HG03139 (cell line): ENCODE data around the gene NHSL2.
"Not testable (repeated sequence)": the region's sequence is repeated elsewhere in the genome, so short reads cannot be mapped to it uniquely, and the experiment has no call there.

Source experiments
- ATAC-seq: cut with Tn5 transposase; IDR thresholded peaks from one replicate; pipeline ENCODE4 v1.9.1; 2021; ENCODE audit not compliant: unreplicated experiment

NHSL2 gene

DNA sequence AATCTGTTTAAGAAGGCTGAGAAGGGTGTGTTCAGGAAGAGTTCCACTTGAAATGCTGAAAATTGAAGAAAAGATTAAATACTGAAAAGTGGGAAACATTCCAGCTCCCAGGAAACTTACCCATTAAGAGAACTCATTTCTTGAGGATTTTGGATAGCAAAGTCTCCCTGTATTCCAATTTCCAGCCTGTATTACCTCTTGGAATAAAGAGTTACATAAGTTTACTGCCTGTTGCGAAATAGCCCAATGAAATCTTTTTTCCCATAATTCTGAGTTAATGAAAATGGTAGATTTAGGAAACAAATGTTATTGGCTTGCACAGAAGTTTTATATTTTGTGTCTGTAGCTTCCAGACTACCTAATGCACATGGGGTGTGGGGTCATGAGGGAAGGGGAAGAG lies 12.0 kb downstream of the NHSL2 start:
- ATAC-seq = no peak

- ATAC-seq = no peak
Observed at GRCh38 chrX:71923516-71923915, 12.9 kb downstream of the NHSL2 start.

DNA sequence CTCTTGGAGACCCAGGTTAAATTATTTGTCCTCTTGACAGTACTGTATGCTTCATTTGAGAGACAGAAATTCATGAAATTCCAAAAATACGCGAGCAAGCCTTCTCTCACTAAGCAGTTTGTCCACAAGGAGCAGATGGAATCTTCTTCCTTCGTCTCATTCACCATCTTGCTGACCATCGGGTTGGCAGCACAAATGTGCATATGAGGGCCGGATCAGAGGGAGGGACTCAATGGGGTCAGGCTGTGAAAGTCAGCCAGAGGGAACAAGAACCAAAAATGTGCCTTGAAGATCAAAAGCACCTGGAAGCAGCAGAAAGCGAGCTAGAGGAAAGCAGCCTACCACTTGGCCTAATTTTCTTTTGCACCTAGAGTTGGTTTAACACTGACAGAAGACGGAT lies 16.4 kb downstream of the NHSL2 start:
- no peak for ATAC-seq

GRCh38 chrX:71928856-71929255 lies 18.2 kb downstream of the NHSL2 start:
- ATAC-seq = no peak

DNA sequence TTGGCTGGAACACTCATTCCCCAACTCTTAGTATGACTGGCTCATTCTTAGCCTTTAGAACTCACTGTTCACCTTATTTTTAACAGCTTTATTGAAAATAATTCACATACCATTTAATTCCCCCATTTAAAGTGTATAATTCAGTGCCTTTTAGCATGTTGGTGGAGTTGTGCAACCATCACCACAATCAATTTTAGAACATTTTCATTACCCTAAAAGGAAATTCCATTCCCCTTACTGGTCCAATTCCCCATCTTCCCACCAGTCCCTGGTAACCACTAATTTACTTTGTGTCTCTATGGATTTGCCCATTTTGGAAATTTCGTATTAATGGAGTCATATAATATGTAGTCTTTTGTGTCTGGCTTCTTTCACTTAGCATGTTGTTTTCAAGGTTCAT lies 19.7 kb downstream of the NHSL2 start:
- no peak for ATAC-seq

DNA sequence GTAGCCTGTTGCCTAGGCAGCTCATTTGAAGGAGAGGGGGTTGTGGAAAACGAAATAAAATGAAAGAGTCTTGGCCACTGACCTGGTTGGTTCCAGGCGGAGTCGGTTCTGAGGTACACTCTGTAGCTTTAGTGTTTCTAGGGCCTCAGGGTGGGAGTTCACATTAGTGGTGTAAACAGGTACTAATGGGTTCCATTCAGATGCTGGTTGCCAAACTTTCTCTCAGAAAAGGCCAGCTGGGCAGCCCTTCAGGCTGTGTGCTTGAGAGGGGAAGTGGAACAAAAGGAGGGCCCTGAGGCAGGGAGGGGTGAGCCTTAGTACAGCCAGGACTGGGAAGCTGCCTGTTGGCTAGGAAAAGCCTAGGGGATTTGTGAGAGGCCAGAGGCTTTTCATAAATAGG lies 24.8 kb downstream of the NHSL2 start:
- ATAC-seq = no peak

- ATAC-seq = no peak
Observed at GRCh38 chrX:71936632-71937031, 26.0 kb downstream of the NHSL2 start.

DNA sequence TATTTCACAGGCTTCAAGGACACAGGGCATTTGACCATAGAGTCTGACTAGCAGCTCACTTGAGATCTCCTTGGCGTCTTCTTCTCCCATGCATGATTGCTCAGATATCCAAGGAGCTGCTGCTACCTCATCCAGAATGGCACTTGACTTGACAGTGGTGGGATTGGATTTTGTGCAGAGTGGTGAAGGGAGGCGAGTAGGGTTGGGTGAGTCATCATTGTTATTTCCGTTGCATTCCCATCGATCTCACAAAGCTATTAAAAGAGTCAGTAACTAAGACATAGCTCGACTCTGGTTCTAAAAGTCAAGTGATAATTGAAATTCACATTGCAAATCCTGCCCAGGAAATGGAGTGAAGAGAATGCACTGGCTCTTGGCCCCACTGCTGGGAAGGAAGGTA lies 27.7 kb downstream of the NHSL2 start:
- no peak for ATAC-seq

DNA sequence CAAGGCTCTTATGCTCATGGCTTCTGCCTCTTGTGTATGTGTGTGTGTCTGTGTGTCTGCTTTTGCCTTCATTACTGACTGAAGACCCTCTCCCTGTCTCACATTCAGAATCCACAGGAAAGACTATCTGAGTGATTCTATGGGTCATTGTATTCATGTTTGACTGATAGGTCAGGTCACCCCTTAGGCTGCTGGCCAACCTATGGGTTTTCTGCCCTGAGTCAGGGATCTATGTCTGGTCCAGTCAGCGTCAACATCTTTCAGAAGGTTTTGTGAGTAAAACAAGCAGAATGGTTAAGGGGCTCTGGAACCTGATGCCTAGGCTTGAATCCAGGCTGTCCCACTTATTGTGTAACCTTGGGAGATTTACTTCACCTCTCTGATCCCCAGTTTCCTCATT lies 30.5 kb downstream of the NHSL2 start:
- ATAC-seq = no peak

- no peak for ATAC-seq
Observed at GRCh38 chrX:71941776-71942175, 31.1 kb downstream of the NHSL2 start.

DNA sequence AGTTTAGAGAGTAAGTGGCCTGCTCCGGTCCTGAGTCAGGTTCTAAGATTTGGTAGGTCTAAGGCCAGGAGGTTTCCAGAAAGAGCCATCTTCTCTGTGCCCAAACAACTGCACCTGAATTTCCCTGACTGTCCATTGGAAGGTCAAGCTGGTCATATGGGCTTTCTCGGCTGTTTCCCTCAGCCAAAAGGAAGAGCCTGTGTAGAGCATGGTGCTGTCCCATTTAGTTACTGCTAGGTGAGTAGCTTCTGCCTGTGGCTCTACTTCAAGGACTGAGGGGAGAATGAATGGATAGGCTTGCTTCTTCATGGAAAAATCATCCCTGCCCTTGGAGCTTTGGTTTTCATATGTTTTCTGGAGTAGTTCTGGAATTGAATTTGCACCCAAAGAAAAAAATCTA lies 33.7 kb downstream of the NHSL2 start:
- ATAC-seq = no peak

DNA sequence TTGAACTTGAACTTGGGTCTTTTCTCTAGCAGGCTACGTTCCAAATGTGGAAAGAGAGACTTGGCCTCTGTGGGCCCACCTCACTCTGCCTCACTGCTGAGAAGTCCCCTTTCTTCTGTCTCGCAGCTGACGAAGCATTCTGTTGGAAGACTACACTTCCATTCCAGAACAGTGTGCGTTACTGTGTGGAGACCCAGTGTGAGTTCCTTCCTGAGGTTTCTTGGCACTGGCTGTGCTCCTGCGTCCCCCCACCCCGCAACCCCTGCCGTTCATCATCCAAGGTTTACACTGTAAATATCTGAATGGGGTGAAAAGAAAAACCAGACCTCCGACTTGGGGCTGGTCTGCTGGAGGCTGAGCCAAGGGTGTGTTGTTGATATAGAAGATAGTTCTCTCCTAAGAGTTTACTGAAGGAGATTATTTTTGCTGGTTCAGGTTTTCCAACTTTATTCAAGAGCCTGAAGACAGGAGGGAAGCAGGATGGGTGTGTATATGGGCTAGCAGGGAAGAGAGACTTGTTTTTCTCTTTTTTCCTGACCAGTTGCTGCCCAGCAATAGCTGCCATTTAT lies 34.7 kb downstream of the NHSL2 start:
- no peak for ATAC-seq

DNA sequence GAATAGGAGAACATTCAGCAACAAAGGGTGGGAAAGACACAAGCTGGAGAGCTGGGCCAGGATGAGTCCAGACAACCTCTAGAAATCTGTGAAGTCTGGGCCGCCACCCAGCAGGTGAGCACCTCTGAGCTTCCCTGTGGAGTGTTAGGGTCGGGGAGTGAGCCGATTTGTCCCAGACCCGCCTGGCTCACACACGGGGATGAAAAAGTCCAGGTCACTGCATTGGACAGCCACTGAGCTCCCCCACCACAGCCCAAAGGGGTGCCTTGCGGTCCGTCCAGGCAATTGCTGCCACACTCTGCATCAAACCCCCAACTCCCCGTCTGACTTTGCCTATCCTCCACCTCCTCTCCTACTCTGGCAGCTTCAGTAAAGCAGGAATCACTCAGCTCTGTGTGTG lies 38.7 kb downstream of the NHSL2 start:
- ATAC-seq = no peak

GRCh38 chrX:71949844-71950445 lies 39.3 kb downstream of the NHSL2 start:
- ATAC-seq = no peak

GRCh38 chrX:71953391-71953790 lies 42.7 kb downstream of the NHSL2 start:
- ATAC-seq = no peak

DNA sequence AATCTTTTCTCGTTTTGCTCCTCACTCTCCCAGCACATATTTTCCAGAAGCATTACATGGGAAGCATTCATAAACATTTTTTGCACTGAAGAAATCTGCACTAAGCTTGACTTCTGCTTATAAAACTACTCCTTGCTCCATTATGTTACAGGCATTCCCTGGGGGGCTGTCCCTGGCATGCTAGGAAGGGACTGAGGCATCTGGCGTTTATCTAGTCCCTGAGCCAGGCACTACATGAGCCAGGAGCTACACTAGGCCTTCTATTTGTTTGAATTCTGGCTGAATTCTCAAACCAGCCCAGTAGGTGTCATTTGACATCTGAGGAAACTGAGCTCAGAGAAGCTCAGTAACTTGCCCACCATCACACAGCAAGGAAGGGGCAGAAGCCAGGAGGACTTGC lies 43.3 kb downstream of the NHSL2 start:
- no peak for ATAC-seq

DNA sequence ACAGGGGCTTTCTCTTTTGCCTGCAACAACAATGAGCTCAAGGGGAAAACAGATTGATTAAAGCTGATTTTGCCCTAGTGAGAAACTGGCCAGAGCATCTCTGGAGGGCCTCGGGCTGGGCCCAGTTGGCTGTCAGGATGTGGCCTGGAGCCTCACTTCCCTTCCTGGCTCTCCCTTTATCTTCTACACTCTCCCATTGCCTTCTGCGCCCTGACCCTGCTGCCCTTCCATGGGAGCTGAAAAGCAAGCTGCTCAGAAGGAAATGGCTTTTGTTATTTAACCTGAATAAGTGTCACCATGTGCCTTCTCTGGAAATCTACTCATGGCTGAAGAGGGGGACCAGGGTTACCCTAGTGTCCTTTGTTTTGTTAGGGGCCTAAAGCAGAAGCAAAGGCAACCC lies 43.8 kb downstream of the NHSL2 start:
- ATAC-seq = no peak

DNA sequence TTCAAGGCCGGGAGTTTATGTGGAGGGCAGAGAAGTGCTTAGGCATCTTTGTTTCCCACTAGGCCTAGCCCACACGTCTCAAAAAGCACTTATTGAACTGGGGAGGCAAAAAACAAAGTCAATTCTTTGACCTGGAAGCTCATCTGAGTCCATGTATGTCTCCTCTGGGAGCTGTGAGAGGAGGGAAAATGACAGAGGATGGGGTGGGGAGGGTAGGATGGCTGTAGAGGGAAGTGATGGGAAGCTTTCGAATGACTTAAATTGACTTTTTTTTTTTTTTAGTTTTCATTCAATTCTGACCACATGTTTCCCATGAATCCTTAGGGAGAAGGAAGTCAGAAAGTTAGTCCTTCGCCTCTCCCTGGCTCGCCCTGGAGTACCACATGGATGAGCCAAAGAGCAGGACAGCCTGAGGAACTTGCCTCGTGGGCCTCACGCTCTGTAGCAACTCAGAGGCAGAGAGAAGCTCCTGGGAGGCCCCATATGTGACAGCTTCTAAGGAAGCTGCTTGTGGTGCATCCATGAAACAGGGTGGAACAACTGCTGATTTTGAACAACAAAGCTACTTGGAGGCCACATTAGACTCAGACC lies 45.0 kb downstream of the NHSL2 start:
- ATAC-seq = no peak

DNA sequence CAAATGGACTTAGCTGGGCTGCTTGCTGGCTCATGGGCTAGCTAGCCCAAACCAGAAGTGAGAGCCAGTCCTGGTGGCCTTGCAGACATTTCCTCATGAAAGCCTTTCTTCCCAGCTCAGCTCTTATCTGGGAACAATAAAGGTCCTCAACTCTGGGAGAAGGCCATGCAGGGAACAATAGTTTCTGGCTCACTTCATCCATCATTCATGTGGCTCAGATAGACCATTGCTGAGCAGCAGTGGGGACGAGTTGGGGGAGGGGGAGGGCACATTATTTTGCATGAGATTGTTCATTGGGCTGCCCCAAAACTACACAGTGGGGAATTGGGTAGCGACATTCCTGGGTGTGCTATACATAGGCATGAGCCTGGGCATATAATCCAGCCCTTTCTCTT lies 47.6 kb downstream of the NHSL2 start:
- no peak for ATAC-seq

- ATAC-seq = not testable (repeated sequence)
Observed at GRCh38 chrX:71964184-71964583, 53.5 kb downstream of the NHSL2 start.

- no peak for ATAC-seq
Observed at GRCh38 chrX:71974916-71975315, 64.3 kb downstream of the NHSL2 start.

DNA sequence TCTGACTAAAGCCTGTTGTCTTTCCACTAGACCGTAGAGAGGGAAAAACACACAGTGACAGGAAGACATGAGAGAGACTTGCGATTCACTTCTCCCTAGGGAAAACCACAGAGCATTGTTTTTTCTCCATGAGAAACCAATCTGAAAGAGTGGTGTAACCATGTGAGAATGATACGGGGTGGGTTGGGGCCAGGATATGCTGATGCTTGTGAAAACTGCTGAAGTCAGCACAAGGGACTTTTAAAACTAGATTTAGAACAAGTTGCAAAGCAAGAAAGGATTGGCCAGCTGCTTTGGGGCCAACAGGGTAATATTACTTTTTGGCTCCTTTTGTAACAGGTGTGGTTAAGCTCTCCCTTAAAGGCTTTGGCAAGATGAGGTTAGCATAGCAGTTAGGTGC lies 66.1 kb downstream of the NHSL2 start:
- ATAC-seq = no peak

GRCh38 chrX:71978164-71978563 lies 67.5 kb downstream of the NHSL2 start:
- no peak for ATAC-seq
